Measurements from ENCODE around the gene RBBP8NL. TPM values are rescaled to one million over a fixed set of nuclear protein-coding genes. Genes with fewer than 3 reads are reported as not detected.
A peak's percentile ranks its signal among the peaks of the same experiment; 100 is the strongest.

The RBBP8NL gene
- total RNA-seq, 6 experiments from 2014 or later, result not detected

DNA sequence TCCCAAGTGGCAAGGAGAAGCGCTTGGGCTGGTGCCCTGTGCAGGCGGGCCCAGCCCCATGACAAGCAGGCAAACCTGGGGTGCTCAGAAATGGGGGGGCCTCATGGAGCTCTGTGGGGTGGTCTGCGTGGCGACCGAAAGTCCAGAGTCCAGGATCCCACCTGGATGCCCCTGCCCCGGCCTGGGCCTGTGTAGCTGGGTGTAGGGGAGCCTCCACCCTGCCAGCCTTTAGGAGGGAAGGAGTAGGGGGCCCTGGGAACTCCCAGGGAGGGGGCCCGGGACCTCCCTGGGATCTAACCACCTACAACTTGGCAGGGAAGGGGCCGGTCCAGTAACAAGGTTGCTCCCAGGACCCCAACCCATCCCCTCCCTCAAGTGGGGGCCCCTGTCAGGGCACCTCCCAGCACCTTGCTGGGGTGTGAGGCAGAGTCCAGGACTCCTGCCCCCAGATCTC lies 55.7 kb downstream of the RBBP8NL start:
- Mint-ChIP-seq H3K4me1 (ENCODE audit: low read depth) (peaks cover 17% of the 10 kb centered on the region), H3K27me3 (ENCODE audit: insufficient read depth) (peaks cover 6% of the 10 kb centered on the region; the same call in 1 of the 2 replicates), H3K9me3 (peaks cover 3% of the 10 kb centered on the region; the same call in 1 of the 2 replicates), H3K4me3 (no peak overlapping the region), H3K36me3 (ENCODE audit: low read depth) (no peaks in the 10 kb centered on the region), H3K27ac (no peak overlapping the region)
- TF ChIP-seq, protein P1, sequence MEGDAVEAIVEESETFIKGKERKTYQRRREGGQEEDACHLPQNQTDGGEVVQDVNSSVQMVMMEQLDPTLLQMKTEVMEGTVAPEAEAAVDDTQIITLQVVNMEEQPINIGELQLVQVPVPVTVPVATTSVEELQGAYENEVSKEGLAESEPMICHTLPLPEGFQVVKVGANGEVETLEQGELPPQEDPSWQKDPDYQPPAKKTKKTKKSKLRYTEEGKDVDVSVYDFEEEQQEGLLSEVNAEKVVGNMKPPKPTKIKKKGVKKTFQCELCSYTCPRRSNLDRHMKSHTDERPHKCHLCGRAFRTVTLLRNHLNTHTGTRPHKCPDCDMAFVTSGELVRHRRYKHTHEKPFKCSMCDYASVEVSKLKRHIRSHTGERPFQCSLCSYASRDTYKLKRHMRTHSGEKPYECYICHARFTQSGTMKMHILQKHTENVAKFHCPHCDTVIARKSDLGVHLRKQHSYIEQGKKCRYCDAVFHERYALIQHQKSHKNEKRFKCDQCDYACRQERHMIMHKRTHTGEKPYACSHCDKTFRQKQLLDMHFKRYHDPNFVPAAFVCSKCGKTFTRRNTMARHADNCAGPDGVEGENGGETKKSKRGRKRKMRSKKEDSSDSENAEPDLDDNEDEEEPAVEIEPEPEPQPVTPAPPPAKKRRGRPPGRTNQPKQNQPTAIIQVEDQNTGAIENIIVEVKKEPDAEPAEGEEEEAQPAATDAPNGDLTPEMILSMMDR (IDR thresholded peaks at IDR 0.05), result no peak
- DNase-seq, result no peak

DNA sequence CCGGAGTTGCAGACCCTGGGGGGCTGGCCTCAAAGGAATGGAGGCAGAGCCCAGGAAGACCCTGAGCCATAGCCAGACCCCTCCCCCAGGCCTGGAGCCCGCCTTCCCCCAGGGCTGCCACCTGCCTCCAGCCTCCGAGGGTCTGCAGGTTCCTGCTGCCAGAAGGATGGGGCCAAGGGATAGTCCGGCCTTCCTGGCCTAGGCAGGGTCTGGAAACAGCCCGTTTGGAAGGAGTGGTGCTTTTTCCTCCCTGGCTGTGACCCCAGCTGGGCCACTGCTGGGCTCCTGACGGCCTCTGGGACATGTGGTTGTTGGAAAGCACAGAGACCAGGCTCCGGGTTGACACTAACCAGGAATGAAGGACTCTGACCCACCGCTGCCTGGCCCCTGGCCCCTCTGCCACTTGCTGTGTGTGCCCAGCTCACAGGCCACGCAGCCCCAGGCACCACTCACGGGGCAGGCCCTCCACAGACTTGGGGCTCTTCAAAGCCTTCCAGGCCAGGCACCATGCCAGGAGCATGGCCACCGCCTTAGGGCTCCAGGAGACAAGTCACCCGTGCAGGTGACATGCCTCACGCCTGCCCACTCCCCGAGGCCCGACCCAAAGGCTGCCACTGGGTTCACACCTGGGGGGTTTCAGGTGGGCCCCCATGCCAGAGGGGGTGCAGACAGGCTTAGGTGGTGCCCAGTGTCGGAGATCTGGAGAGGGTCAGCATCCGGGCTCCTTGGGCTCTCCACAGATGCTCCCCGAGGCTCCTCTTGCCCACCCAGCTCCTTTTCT lies 56.3 kb downstream of the RBBP8NL start:
- Mint-ChIP-seq H3K36me3 (ENCODE audit: low read depth) (no peaks in the 10 kb centered on the region), H3K4me3 (no peak overlapping the region), H3K9me3 (peaks cover 3% of the 10 kb centered on the region; the same call in 1 of the 2 replicates), H3K27me3 (ENCODE audit: insufficient read depth) (peaks cover 6% of the 10 kb centered on the region; the same call in 1 of the 2 replicates), H3K4me1 (ENCODE audit: low read depth) (peaks cover 17% of the 10 kb centered on the region), H3K27ac (no peak overlapping the region)
- no peak for DNase-seq
- TF ChIP-seq, protein P1 (IDR thresholded peaks at IDR 0.05), result no peak

GRCh38 chr20:62370115-62370806 lies 57.1 kb downstream of the RBBP8NL start:
- peak; percentile 45 for DNase-seq
- TF ChIP-seq, protein P1 (IDR thresholded peaks at IDR 0.05), result no peak
- Mint-ChIP-seq H3K4me1 (ENCODE audit: low read depth) (peaks cover 17% of the 10 kb centered on the region), H3K27ac (no peak overlapping the region), H3K4me3 (no peak overlapping the region), H3K9me3 (peaks cover 3% of the 10 kb centered on the region; the same call in 1 of the 2 replicates), H3K36me3 (ENCODE audit: low read depth) (no peaks in the 10 kb centered on the region), H3K27me3 (ENCODE audit: insufficient read depth) (peaks cover 6% of the 10 kb centered on the region; the same call in 1 of the 2 replicates)

GRCh38 chr20:62369815-62370114 lies 57.6 kb downstream of the RBBP8NL start:
- Mint-ChIP-seq H3K4me1 (ENCODE audit: low read depth) (peaks cover 17% of the 10 kb centered on the region), H3K9me3 (peaks cover 3% of the 10 kb centered on the region; the same call in 1 of the 2 replicates), H3K36me3 (ENCODE audit: low read depth) (no peaks in the 10 kb centered on the region), H3K27me3 (ENCODE audit: insufficient read depth) (peaks cover 6% of the 10 kb centered on the region), H3K27ac (no peak overlapping the region), H3K4me3 (no peak overlapping the region)
- DNase-seq, result no peak
- TF ChIP-seq, protein P1 (IDR thresholded peaks at IDR 0.05), result no peak

DNA sequence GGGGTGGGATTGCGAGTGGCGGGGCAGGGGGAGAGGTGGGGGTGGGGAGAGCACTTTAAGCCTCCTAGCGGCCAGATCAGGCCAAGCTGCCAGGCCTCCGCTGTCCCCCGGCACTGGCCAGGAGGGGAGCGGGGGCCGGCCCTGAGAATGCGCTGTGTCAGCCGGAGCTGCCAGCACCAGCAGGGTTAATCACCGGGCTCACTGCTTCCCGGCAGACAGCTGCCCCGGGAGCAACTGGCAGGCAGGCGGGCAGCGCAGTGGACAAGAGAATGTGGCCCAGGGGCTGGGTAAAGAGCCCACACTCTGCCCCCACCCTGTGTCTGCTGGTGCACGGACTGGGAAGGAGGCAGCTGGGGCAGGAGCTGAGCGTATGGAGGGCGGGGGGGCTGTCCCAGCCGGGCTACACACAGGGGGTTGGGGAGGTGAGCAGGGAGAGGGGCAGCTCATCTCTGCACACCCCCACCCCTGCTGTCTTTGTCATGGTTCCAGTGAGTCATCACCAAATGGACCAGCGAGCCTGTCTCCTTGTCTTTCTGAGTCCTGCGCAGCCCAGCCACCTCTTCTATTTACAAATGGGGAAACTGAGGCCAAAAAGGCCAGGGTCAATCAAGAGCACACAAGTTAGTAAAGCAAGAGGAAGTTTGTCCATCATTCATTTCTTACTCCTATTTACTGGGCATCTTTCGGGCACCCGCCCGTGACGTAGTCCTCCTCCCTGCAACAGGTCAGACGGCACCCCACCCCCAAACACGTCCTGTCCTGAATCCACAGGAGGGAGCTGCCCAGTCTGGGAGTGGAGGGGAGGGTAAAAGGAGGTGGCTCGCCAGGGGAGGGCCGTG lies 58.1 kb downstream of the RBBP8NL start:
- Mint-ChIP-seq H3K9me3 (peaks cover 3% of the 10 kb centered on the region; the same call in 1 of the 2 replicates), H3K27me3 (ENCODE audit: insufficient read depth) (peaks cover 6% of the 10 kb centered on the region), H3K36me3 (ENCODE audit: low read depth) (no peaks in the 10 kb centered on the region), H3K4me3 (peak overlapping the region; percentile 42), H3K4me1 (ENCODE audit: low read depth) (peaks cover 17% of the 10 kb centered on the region), H3K27ac (no peak overlapping the region; the same call in 1 of the 2 replicates)
- peak; percentile 41 for DNase-seq
- TF ChIP-seq, protein P1 (IDR thresholded peaks at IDR 0.05), result peak; percentile 75
